ENCODE measurements around the gene PPM1K. TPM values are rescaled to one million over a fixed set of nuclear protein-coding genes. Genes with fewer than 3 reads are reported as not detected.
A peak's percentile ranks its signal among the peaks of the same experiment; 100 is the strongest.

The PPM1K gene
- total RNA-seq, 1 experiment from 2014 or later: 3.0 TPM

- peak overlapping the region; percentile 49 for H3K4me2 ChIP-seq (ENCODE audit: low read length)
- no peaks in the 10 kb centered on the region for H3K9me3 ChIP-seq (ENCODE audit: low read length)
- intact Hi-C loops (cut with micrococcal nuclease): no loop called here
- no peaks in the 10 kb centered on the region for H3K27me3 ChIP-seq (ENCODE audit: low read length)
- H3K27ac ChIP-seq (ENCODE audit: low read length): 0 out of 2 replicates have a peak overlapping the region, but pooled peaks have one; percentile 16
- no peaks in the 10 kb centered on the region for H3F3A ChIP-seq (ENCODE audit: low read length, unreplicated experiment)
- no peaks in the 10 kb centered on the region for H4K20me1 ChIP-seq (ENCODE audit: low read length)
- DNase-seq: peak; percentile 11
- no peak for TF ChIP-seq EZH2phosphoT487 (IDR thresholded peaks at IDR 0.05; ENCODE audit: borderline replicate concordance, low read length)
- no peak for TF ChIP-seq CTCF (conservative IDR thresholded peaks at IDR 0.05; ENCODE audit: low read depth, low read length)
- no peak for TF ChIP-seq EZH2 (IDR thresholded peaks at IDR 0.05; ENCODE audit: low read length, unreplicated experiment)
- H3K79me2 ChIP-seq (ENCODE audit: low read length): no peaks in the 10 kb centered on the region; the same call in 1 of the 2 replicates
- no peaks in the 10 kb centered on the region for H3K36me3 ChIP-seq (ENCODE audit: low read depth, low read length)
- no TSS peak for BruUV-seq (replicated peaks)
- H3K4me3 ChIP-seq (ENCODE audit: low read length): no peak overlapping the region
- no peak overlapping the region for H3K9ac ChIP-seq (ENCODE audit: low read length)
- CTCF ChIA-PET: no interaction called here
- H2AFZ ChIP-seq (ENCODE audit: low read length): no peak overlapping the region
- no peaks in the 10 kb centered on the region for H3K9me2 ChIP-seq (replicated peaks; ENCODE audit: low read length)
- POLR2A ChIA-PET (ENCODE audit: unreplicated experiment): interaction anchor here (0.7 kb wide), 1 partner anchor 49 kb away, joined by 3 read pairs; no protein-coding TSS in a partner anchor
- peak; percentile 49 for ATAC-seq
- H3K4me1 ChIP-seq (ENCODE audit: insufficient read depth, low read length): peaks cover 16% of the 10 kb centered on the region
Measured at GRCh38 chr4:88275949-88276515, 8.3 kb downstream of the PPM1K start.

GRCh38 chr4:88275516-88275915 is 8.8 kb downstream of the PPM1K start:
- Histone ChIP-seq H3K36me3 (ENCODE audit: low read depth, low read length) (no peaks in the 10 kb centered on the region), H2AFZ (ENCODE audit: low read length) (no peak overlapping the region), H3K4me2 (ENCODE audit: low read length) (peak overlapping the region; percentile 49), H3K27me3 (ENCODE audit: low read length) (no peaks in the 10 kb centered on the region), H3K27ac (ENCODE audit: low read length) (0 out of 2 replicates have a peak overlapping the region, but pooled peaks have one; percentile 16), H3K9me3 (ENCODE audit: low read length) (no peaks in the 10 kb centered on the region), H3K4me3 (ENCODE audit: low read length) (no peak overlapping the region), H3K79me2 (ENCODE audit: low read length) (no peaks in the 10 kb centered on the region), H3K9me2 (replicated peaks; ENCODE audit: low read length) (no peaks in the 10 kb centered on the region), H3K4me1 (ENCODE audit: insufficient read depth, low read length) (peaks cover 16% of the 10 kb centered on the region), H3K9ac (ENCODE audit: low read length) (no peak overlapping the region), H3F3A (ENCODE audit: low read length, unreplicated experiment) (no peaks in the 10 kb centered on the region), H4K20me1 (ENCODE audit: low read length) (no peaks in the 10 kb centered on the region)
- ChIA-PET POLR2A (ENCODE audit: unreplicated experiment) (no interaction called here), CTCF (no interaction called here)
- ATAC-seq: peak; percentile 92
- intact Hi-C loops (cut with micrococcal nuclease): no loop called here
- TF ChIP-seq EZH2phosphoT487 (IDR thresholded peaks at IDR 0.05; ENCODE audit: borderline replicate concordance, low read length) (no peak), EZH2 (IDR thresholded peaks at IDR 0.05; ENCODE audit: low read length, unreplicated experiment) (no peak), CTCF (conservative IDR thresholded peaks at IDR 0.05; ENCODE audit: low read depth, low read length) (no peak)
- BruUV-seq (replicated peaks): no TSS peak
- DNase-seq: peak; percentile 23

DNA sequence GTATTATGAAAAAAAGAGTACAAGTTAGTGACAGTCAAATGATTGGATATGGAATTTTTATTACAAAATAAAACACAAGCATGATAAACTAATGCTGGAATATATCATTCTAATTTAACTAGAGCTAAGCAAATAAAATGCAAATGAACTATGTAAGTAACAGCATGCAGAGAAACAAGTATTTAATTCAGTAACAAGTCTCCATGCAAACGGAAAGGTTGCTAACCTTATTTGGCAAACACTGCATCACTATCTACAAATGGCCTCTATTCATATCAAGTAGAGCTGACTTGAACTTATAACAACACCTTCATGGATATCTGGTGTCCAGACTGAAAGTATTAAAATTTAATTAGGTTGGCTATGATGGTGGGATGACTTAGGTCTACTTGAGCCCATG is 15.4 kb downstream of the PPM1K start:
- Histone ChIP-seq H3K4me1 (ENCODE audit: insufficient read depth, low read length) (no peaks in the 10 kb centered on the region), H3K4me3 (ENCODE audit: low read length) (no peak overlapping the region), H3K9me3 (ENCODE audit: low read length) (no peaks in the 10 kb centered on the region), H3K4me2 (ENCODE audit: low read length) (no peak overlapping the region), H3K79me2 (ENCODE audit: low read length) (no peaks in the 10 kb centered on the region), H3K36me3 (ENCODE audit: low read depth, low read length) (no peaks in the 10 kb centered on the region), H3K9me2 (replicated peaks; ENCODE audit: low read length) (no peaks in the 10 kb centered on the region), H2AFZ (ENCODE audit: low read length) (no peak overlapping the region), H3K27me3 (ENCODE audit: low read length) (no peaks in the 10 kb centered on the region), H3K27ac (ENCODE audit: low read length) (no peak overlapping the region), H4K20me1 (ENCODE audit: low read length) (no peaks in the 10 kb centered on the region), H3K9ac (ENCODE audit: low read length) (no peak overlapping the region), H3F3A (ENCODE audit: low read length, unreplicated experiment) (no peaks in the 10 kb centered on the region)
- intact Hi-C loops (cut with micrococcal nuclease): no loop called here
- ATAC-seq: no peak
- TF ChIP-seq EZH2phosphoT487 (IDR thresholded peaks at IDR 0.05; ENCODE audit: borderline replicate concordance, low read length): no peak
- TF ChIP-seq EZH2 (IDR thresholded peaks at IDR 0.05; ENCODE audit: low read length, unreplicated experiment): no peak
- DNase-seq: no peak
- ChIA-PET CTCF (no interaction called here), POLR2A (ENCODE audit: unreplicated experiment) (no interaction called here)
- no TSS peak for BruUV-seq (replicated peaks)

All from PC-3 (cell line).